Left hindlimb (tissue), 1 donor: ENCODE results near the gene CYB5R3.
"Not testable (repeated sequence)": the region's sequence is repeated elsewhere in the genome, so short reads cannot be mapped to it uniquely, and the experiment has no call there.

ENCODE experiments used
- DNase-seq: peaks from one replicate; pipeline ENCODE4 v3.0.0-alpha.2; 2018

CYB5R3 gene

GRCh38 chr22:42596336-42596735, 52.9 kb downstream of the CYB5R3 start:
- DNase-seq = peak; percentile 78

- no peak for DNase-seq
Measured at GRCh38 chr22:42595434-42595833, 53.8 kb downstream of the CYB5R3 start.

GRCh38 chr22:42591987-42592386, 57.2 kb downstream of the CYB5R3 start:
- DNase-seq = no peak

- no peak for DNase-seq
Measured at GRCh38 chr22:42587588-42588175, 61.5 kb downstream of the CYB5R3 start.

- DNase-seq = no peak
Measured at GRCh38 chr22:42586381-42586780, 62.8 kb downstream of the CYB5R3 start.

- no peak for DNase-seq
Measured at GRCh38 chr22:42585096-42585495, 64.1 kb downstream of the CYB5R3 start.

- no peak for DNase-seq
Measured at GRCh38 chr22:42584364-42584940, 64.7 kb downstream of the CYB5R3 start.

GRCh38 chr22:42582987-42583386, 66.2 kb downstream of the CYB5R3 start:
- DNase-seq = no peak

- peak; percentile 86 for DNase-seq
Measured at GRCh38 chr22:42581762-42582716, 67.2 kb downstream of the CYB5R3 start.

- not testable (repeated sequence) for DNase-seq
Measured at GRCh38 chr22:42581194-42581761, 67.9 kb downstream of the CYB5R3 start.

GRCh38 chr22:42580040-42580439, 69.2 kb downstream of the CYB5R3 start:
- DNase-seq = not testable (repeated sequence)

- DNase-seq = no peak
Measured at GRCh38 chr22:42577623-42578240, 71.5 kb downstream of the CYB5R3 start.

- DNase-seq = not testable (repeated sequence)
Measured at GRCh38 chr22:42577141-42577540, 72.1 kb downstream of the CYB5R3 start.

- not testable (repeated sequence) for DNase-seq
Measured at GRCh38 chr22:42575996-42576574, 73.1 kb downstream of the CYB5R3 start.

GRCh38 chr22:42574468-42574867, 74.7 kb downstream of the CYB5R3 start:
- not testable (repeated sequence) for DNase-seq

GRCh38 chr22:42574046-42574445, 75.1 kb downstream of the CYB5R3 start:
- not testable (repeated sequence) for DNase-seq

- DNase-seq = not testable (repeated sequence)
Measured at GRCh38 chr22:42571068-42571467, 78.1 kb downstream of the CYB5R3 start.

- DNase-seq = not testable (repeated sequence)
Measured at GRCh38 chr22:42570580-42570979, 78.6 kb downstream of the CYB5R3 start.

GRCh38 chr22:42567950-42568349, 81.2 kb downstream of the CYB5R3 start:
- DNase-seq = not testable (repeated sequence)
